ENCODE data around the gene RAB19. TPM values are rescaled to one million over a fixed set of nuclear protein-coding genes. Genes with fewer than 3 reads are reported as not detected.

Gene RAB19
- total and polyA plus RNA-seq, 9 of the 15 experiments (the other 6 are each of a cell fraction or from before 2014, with no cell fraction given) = not detected

DNA sequence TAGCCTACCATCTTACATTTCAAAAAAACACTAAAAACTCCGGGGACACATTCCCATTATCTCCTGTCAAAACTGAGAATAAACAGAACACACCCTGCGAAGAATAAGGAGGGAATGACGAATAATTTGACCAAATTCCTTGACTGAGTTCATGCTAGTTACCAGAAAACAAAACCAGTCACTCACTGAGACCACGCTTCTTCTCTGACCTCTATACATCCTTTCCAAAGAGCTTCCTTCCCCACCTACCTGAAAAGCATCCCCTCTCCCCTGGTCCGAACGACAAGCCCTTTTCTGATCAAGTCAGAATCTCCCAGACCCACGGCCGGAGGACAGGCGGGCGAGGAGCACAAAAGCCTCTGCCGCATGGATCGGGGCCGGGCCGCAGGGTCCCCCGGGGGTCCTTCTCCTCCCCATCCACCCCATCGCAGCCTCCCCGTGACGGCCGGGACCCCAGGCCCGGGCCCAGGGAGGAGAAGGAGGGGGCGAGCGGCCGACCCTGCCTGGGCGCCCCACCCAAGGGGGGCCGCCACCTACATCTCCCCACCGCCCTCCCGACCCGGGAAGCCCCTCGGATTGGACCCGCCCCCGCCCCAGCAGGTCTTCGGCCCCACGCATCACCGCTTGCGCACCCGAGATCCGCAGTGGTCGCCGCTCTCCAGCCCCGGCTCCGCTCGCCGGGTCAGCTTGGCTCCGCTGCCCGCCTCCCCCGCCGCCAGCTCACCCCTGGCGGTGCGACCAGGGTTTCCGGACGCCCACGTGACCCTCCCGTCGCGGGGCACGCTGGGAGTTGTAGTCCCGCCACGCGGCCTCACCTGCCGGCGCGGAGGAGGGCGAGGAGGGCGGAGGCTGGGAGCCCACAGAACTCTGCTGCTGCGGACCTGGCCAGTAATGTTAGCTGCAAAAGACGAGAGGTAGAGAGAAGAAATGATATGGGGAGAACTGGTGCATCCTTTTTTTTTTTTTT is 5.8 kb upstream of the RAB19 start, which contains the start of gene SLC37A3 (continued):
- TF ChIP-seq, protein P1, sequence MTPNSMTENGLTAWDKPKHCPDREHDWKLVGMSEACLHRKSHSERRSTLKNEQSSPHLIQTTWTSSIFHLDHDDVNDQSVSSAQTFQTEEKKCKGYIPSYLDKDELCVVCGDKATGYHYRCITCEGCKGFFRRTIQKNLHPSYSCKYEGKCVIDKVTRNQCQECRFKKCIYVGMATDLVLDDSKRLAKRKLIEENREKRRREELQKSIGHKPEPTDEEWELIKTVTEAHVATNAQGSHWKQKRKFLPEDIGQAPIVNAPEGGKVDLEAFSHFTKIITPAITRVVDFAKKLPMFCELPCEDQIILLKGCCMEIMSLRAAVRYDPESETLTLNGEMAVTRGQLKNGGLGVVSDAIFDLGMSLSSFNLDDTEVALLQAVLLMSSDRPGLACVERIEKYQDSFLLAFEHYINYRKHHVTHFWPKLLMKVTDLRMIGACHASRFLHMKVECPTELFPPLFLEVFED (CRISPR knock-in tag; conservative IDR thresholded peaks at IDR 0.05) = no peak
- TF ChIP-seq NFRKB (IDR thresholded peaks at IDR 0.05; ENCODE audit: low read depth) (no peak), ATF1 (CRISPR knock-in tag; IDR thresholded peaks at IDR 0.05) (peak; percentile 37; the same call in 1 of the 2 replicates), ATF1 (tag; IDR thresholded peaks at IDR 0.05) (peak; percentile 62; the same call in 1 of the 2 replicates), PHF21A (IDR thresholded peaks at IDR 0.05; ENCODE audit: borderline replicate concordance, low read depth) (no peak), SIN3A (IDR thresholded peaks at IDR 0.05; ENCODE audit: borderline replicate concordance in 2 of 2, control insufficient read depth in 1 of 2, low read depth in 2 of 2, low read length in 2 of 2) (peak; percentile 73 to 93; a peak in 3 of 4 replicates), TBL1XR1 (IDR thresholded peaks at IDR 0.05; ENCODE audit: low read length in 2 of 2) (peak in 1 of 2 experiments; percentile 49; a peak in 1 of 4 replicates), SIX5 (IDR thresholded peaks at IDR 0.05; ENCODE audit: borderline replicate concordance in 1 of 2, insufficient read depth in 1 of 2, low read depth in 1 of 2, low read length in 2 of 2) (peak; percentile 94 to 96), HDAC2 (IDR thresholded peaks at IDR 0.05) (no peak; the same call in 1 of the 2 replicates), DPF2 (IDR thresholded peaks at IDR 0.05) (peak; percentile 53), MBD2 (IDR thresholded peaks at IDR 0.05; ENCODE audit: borderline replicate concordance, low read depth) (peak; percentile 88), KDM5B (IDR thresholded peaks at IDR 0.05; ENCODE audit: insufficient replicate concordance, low read depth, low read length) (peak; percentile 97), CHD2 (IDR thresholded peaks at IDR 0.05; ENCODE audit: low read depth, low read length) (peak; percentile 55; the same call in 1 of the 2 replicates), ZNF140 (CRISPR knock-in tag; IDR thresholded peaks at IDR 0.05) (no peak)
- TF ChIP-seq, protein P2, sequence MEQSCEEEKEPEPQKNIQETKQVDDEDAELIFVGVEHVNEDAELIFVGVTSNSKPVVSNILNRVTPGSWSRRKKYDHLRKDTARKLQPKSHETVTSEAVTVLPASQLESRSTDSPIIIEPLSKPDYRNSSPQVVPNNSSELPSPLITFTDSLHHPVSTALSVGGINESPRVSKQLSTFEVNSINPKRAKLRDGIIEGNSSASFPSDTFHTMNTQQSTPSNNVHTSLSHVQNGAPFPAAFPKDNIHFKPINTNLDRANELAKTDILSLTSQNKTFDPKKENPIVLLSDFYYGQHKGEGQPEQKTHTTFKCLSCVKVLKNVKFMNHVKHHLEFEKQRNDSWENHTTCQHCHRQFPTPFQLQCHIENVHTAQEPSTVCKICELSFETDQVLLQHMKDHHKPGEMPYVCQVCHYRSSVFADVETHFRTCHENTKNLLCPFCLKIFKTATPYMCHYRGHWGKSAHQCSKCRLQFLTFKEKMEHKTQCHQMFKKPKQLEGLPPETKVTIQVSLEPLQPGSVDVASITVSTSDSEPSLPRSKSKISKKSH (CRISPR knock-in tag; IDR thresholded peaks at IDR 0.05) = no peak
- TF ChIP-seq, protein P3, sequence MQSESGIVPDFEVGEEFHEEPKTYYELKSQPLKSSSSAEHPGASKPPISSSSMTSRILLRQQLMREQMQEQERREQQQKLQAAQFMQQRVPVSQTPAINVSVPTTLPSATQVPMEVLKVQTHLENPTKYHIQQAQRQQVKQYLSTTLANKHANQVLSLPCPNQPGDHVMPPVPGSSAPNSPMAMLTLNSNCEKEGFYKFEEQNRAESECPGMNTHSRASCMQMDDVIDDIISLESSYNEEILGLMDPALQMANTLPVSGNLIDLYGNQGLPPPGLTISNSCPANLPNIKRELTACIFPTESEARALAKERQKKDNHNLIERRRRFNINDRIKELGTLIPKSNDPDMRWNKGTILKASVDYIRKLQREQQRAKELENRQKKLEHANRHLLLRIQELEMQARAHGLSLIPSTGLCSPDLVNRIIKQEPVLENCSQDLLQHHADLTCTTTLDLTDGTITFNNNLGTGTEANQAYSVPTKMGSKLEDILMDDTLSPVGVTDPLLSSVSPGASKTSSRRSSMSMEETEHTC (IDR thresholded peaks at IDR 0.05) = peak; percentile 93
- TF ChIP-seq, protein P4, sequence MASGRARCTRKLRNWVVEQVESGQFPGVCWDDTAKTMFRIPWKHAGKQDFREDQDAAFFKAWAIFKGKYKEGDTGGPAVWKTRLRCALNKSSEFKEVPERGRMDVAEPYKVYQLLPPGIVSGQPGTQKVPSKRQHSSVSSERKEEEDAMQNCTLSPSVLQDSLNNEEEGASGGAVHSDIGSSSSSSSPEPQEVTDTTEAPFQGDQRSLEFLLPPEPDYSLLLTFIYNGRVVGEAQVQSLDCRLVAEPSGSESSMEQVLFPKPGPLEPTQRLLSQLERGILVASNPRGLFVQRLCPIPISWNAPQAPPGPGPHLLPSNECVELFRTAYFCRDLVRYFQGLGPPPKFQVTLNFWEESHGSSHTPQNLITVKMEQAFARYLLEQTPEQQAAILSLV (tag; IDR thresholded peaks at IDR 0.05) = no peak
- TF ChIP-seq, protein P5, sequence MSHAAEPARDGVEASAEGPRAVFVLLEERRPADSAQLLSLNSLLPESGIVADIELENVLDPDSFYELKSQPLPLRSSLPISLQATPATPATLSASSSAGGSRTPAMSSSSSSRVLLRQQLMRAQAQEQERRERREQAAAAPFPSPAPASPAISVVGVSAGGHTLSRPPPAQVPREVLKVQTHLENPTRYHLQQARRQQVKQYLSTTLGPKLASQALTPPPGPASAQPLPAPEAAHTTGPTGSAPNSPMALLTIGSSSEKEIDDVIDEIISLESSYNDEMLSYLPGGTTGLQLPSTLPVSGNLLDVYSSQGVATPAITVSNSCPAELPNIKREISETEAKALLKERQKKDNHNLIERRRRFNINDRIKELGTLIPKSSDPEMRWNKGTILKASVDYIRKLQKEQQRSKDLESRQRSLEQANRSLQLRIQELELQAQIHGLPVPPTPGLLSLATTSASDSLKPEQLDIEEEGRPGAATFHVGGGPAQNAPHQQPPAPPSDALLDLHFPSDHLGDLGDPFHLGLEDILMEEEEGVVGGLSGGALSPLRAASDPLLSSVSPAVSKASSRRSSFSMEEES (CRISPR knock-in tag; IDR thresholded peaks at IDR 0.05) = peak; percentile 97
